H1 (cell line): Measurements from ENCODE around the gene TOP2B. TPM values are rescaled to one million over a fixed set of nuclear protein-coding genes. Genes with fewer than 3 reads are reported as not detected.

ENCODE experiments used
- CTCF ChIA-PET: fragments of 300-600 bp; sonication (Branson Sonifier 250); formaldehyde crosslinking; loops from one replicate; lab custom pipeline; 2021; ENCODE audit not compliant: partially characterized antibody; lab: Charles Lee
- POLR2A ChIA-PET: fragments of 300-600 bp; sonication (Branson Sonifier 250); formaldehyde crosslinking; loops from one replicate; lab custom pipeline; 2021; ENCODE audit warnings: inconsistent platforms; ENCODE audit not compliant: partially characterized antibody; lab: Charles Lee
- DNase-seq, 2 experiments: peaks; one replicate each; pipeline versions ENCODE4 v3.0.0 to v3.0.0-alpha.2; 2010 to 2022; ENCODE audit warnings: low spot score in 2 of 2, low read depth in 1 of 2, mixed read lengths in 1 of 2
- FAIRE-seq: peaks from 2 replicates; lab custom pipeline; 2011; peaks lifted over from hg19 to GRCh38; lab: Jason Lieb, UNC
- H2AFZ ChIP-seq: 2 replicates; pipeline ENCODE4 v1.8.1; 2012; ENCODE audit warnings: low read length, inconsistent platforms
- H2AK5ac ChIP-seq: 2 replicates; pipeline ENCODE4 v1.6.1; 2013; ENCODE audit warnings: low read depth, low read length
- H2BK120ac ChIP-seq: replicated peaks from 2 replicates; pipeline ENCODE3; 2013; ENCODE audit warnings: low read depth, low read length, inconsistent platforms
- H2BK12ac ChIP-seq: 2 replicates; pipeline ENCODE4 v1.6.1; 2013; ENCODE audit warnings: low read depth, low read length
- H2BK15ac ChIP-seq: 2 replicates; pipeline ENCODE4 v1.6.1; 2013; ENCODE audit warnings: low read length
- H2BK20ac ChIP-seq: 2 replicates; pipeline ENCODE4 v1.6.1; 2013; ENCODE audit warnings: low read length
- H2BK5ac ChIP-seq: 2 replicates; pipeline ENCODE4 v1.6.1; 2013; ENCODE audit warnings: low read depth, low read length
- H3K14ac ChIP-seq: 2 replicates; pipeline ENCODE4 v1.6.1; 2013; ENCODE audit warnings: inconsistent platforms; ENCODE audit not compliant: insufficient read length
- H3K18ac ChIP-seq: 2 replicates; pipeline ENCODE4 v1.6.1; 2013; ENCODE audit warnings: low read length; ENCODE audit errors: extremely low read depth
- H3K23ac ChIP-seq: 2 replicates; pipeline ENCODE4 v1.6.1; 2013; ENCODE audit warnings: inconsistent platforms; ENCODE audit not compliant: insufficient read length
- H3K23me2 ChIP-seq: 2 replicates; pipeline ENCODE4 v1.6.1; 2013; ENCODE audit warnings: low read depth, low read length
- H3K27ac ChIP-seq: 2 replicates; pipeline ENCODE4 v1.6.1; 2011; ENCODE audit warnings: low read depth, low read length, inconsistent platforms
- H3K27me3 ChIP-seq, 4 experiments: replicated peaks in 1 of 4; 1 replicate in 1 of 4; 2 replicates in 3 of 4; pipeline versions ENCODE4 v1.6.1 to v1.8.1; 2011 to 2013; ENCODE audit warnings: low read length in 3 of 4, mild to moderate bottlenecking in 3 of 4, inconsistent platforms in 2 of 4, mixed read lengths in 2 of 4, moderate library complexity in 1 of 4; ENCODE audit not compliant: control insufficient read depth in 3 of 4, insufficient read depth in 3 of 4; ENCODE audit errors: extremely low read depth in 1 of 4
- H3K36me3 ChIP-seq, 4 experiments: 2 replicates each; pipeline versions ENCODE4 v1.6.1 to v1.8.1; 2011 to 2013; ENCODE audit warnings: mild to moderate bottlenecking in 4 of 4, low read length in 3 of 4, moderate library complexity in 2 of 4, control low read depth in 1 of 4, inconsistent platforms in 1 of 4; ENCODE audit not compliant: insufficient read depth in 4 of 4, control insufficient read depth in 2 of 4
- H3K4ac ChIP-seq: replicated peaks from 2 replicates; pipeline ENCODE3; 2013; ENCODE audit warnings: low read length, low read depth, mixed read lengths, inconsistent platforms; ENCODE audit not compliant: insufficient read length
- H3K4me1 ChIP-seq, 4 experiments: replicated peaks in 1 of 4; 1 replicate in 1 of 4; 2 replicates in 3 of 4; pipeline versions ENCODE4 v1.6.1 to v1.8.1; 2011 to 2013; ENCODE audit warnings: low read length in 3 of 4, inconsistent platforms in 2 of 4, mixed read lengths in 1 of 4; ENCODE audit not compliant: insufficient read depth in 4 of 4, control insufficient read depth in 3 of 4
- H3K4me2 ChIP-seq, 2 experiments: 2 replicates each; pipeline versions ENCODE4 v1.6.1 to v1.8.1; 2011 to 2013; ENCODE audit warnings: low read depth in 2 of 2, low read length in 2 of 2, control low read depth in 1 of 2, inconsistent platforms in 1 of 2, mild to moderate bottlenecking in 1 of 2; ENCODE audit not compliant: insufficient read depth in 1 of 2
- H3K4me3 ChIP-seq, 4 experiments: fragments of 200-600, 300-600 bp in 1 of 4; sonication (generic), shearing (Covaris generic), sonication (Bioruptor Twin) in 1 of 4; 2 replicates each; pipeline versions ENCODE4 v1.5.1 to v1.8.1; 2011 to 2016; ENCODE audit warnings: low read length in 4 of 4, low read depth in 3 of 4, control low read depth in 2 of 4, inconsistent platforms in 2 of 4, mild to moderate bottlenecking in 2 of 4, mixed read lengths in 1 of 4, moderate library complexity in 1 of 4; ENCODE audit not compliant: insufficient read depth in 2 of 4; ENCODE audit errors: extremely low read depth in 1 of 4
- H3K56ac ChIP-seq: replicated peaks from 2 replicates; pipeline ENCODE3; 2013; ENCODE audit warnings: low read depth, mild to moderate bottlenecking, mixed read lengths, low read length, inconsistent platforms; ENCODE audit not compliant: insufficient read length
- H3K79me1 ChIP-seq: 2 replicates; pipeline ENCODE4 v1.6.1; 2013; ENCODE audit warnings: low read depth, low read length, control low read depth
- H3K79me2 ChIP-seq, 2 experiments: 2 replicates each; pipeline versions ENCODE4 v1.6.1 to v1.8.1; 2012 to 2013; ENCODE audit warnings: low read length in 2 of 2, mild to moderate bottlenecking in 2 of 2, inconsistent platforms in 1 of 2; ENCODE audit not compliant: insufficient read depth in 2 of 2, control insufficient read depth in 1 of 2
- H3K9ac ChIP-seq, 4 experiments: replicated peaks in 1 of 4; 1 replicate in 1 of 4; 2 replicates in 3 of 4; pipeline versions ENCODE4 v1.6.1 to v1.8.1; 2011 to 2013; ENCODE audit warnings: low read depth in 3 of 4, low read length in 3 of 4, control low read depth in 2 of 4, mild to moderate bottlenecking in 2 of 4, moderate library complexity in 2 of 4, inconsistent platforms in 1 of 4; ENCODE audit errors: extremely low read depth in 1 of 4
- H3K9me3 ChIP-seq, 2 experiments: 2 replicates each; pipeline versions ENCODE4 v1.6.1 to v1.8.1; 2012 to 2013; ENCODE audit warnings: mild to moderate bottlenecking in 2 of 2, moderate library complexity in 2 of 2, control low read depth in 1 of 2, inconsistent platforms in 1 of 2, low read depth in 1 of 2, low read length in 1 of 2, mixed read lengths in 1 of 2; ENCODE audit not compliant: insufficient read depth in 2 of 2
- H4K20me1 ChIP-seq, 2 experiments: replicated peaks in 1 of 2; 2 replicates each; pipeline versions ENCODE3 to v1.8.1; 2011 to 2013; ENCODE audit warnings: inconsistent platforms in 2 of 2, low read length in 2 of 2, mild to moderate bottlenecking in 1 of 2; ENCODE audit not compliant: insufficient read depth in 2 of 2, control insufficient read depth in 1 of 2
- H4K5ac ChIP-seq: 2 replicates; pipeline ENCODE4 v1.6.1; 2013; ENCODE audit warnings: low read length, low read depth, mixed read lengths, inconsistent platforms; ENCODE audit not compliant: insufficient read length
- H4K8ac ChIP-seq: 2 replicates; pipeline ENCODE4 v1.8.0; 2013; ENCODE audit warnings: mild to moderate bottlenecking, moderate library complexity, low read length, inconsistent platforms; ENCODE audit not compliant: insufficient read depth; ENCODE audit errors: extremely low read depth
- H4K91ac ChIP-seq: replicated peaks from 2 replicates; pipeline ENCODE3; 2013; ENCODE audit warnings: low read length, mixed read lengths, inconsistent platforms; ENCODE audit not compliant: insufficient read length
- ASH2L ChIP-seq: fragments of 200-600, 300-600 bp; sonication (generic); IDR thresholded peaks from one replicate; pipeline ENCODE4 v1.7.1; 2017; ENCODE audit warnings: low read length
- BACH1 ChIP-seq: IDR thresholded peaks from 2 replicates; pipeline ENCODE4 v1.6.1; 2012; ENCODE audit warnings: low read length, improper control_type of control experiment
- CBX8 ChIP-seq: fragments of 300-800, 300-1000 bp; sonication (generic); IDR thresholded peaks from 2 replicates; pipeline ENCODE4 v1.7.1; 2016; ENCODE audit warnings: low read depth, low read length, borderline replicate concordance
- CEBPB ChIP-seq: IDR thresholded peaks from 2 replicates; pipeline ENCODE4 v1.6.1; 2012; ENCODE audit warnings: low read depth, low read length
- EZH2 ChIP-seq: fragments of 200-600 bp; sonication (generic); IDR thresholded peaks from 2 replicates; pipeline ENCODE4 v1.7.1; 2012; ENCODE audit warnings: low read depth, mild to moderate bottlenecking, moderate library complexity, low read length, inconsistent platforms; ENCODE audit not compliant: severe bottlenecking
- KDM4A ChIP-seq: IDR thresholded peaks from one replicate; pipeline ENCODE4 v1.7.1; 2012; ENCODE audit warnings: low read depth, mild to moderate bottlenecking, moderate library complexity, low read length, inconsistent platforms; ENCODE audit not compliant: severe bottlenecking
- NRF1 ChIP-seq: IDR thresholded peaks from 2 replicates; pipeline ENCODE4 v1.6.1; 2011; ENCODE audit warnings: mild to moderate bottlenecking, low read depth, low read length, improper control_type of control experiment
- PHF8 ChIP-seq: fragments of 200-600 bp; sonication (generic); conservative IDR thresholded peaks from 2 replicates; pipeline ENCODE4 v1.7.1; 2012; ENCODE audit warnings: low read depth, mild to moderate bottlenecking, inconsistent platforms, low read length, moderate library complexity
- POLR2AphosphoS5 ChIP-seq: IDR thresholded peaks from 2 replicates; pipeline ENCODE4 v1.6.1; 2011; ENCODE audit warnings: low read depth, low read length
- RFX5 ChIP-seq: IDR thresholded peaks from 2 replicates; pipeline ENCODE4 v1.6.1; 2011; ENCODE audit warnings: low read depth, low read length, improper control_type of control experiment, borderline replicate concordance
- RNF2 ChIP-seq: fragments of 200-900, 300-1000 bp; sonication (generic); IDR thresholded peaks from 2 replicates; pipeline ENCODE4 v1.7.1; 2016; ENCODE audit warnings: borderline replicate concordance, low read depth, mild to moderate bottlenecking, antibody characterized with exemption, low read length; ENCODE audit not compliant: poor library complexity, severe bottlenecking; ENCODE audit errors: missing control alignments
- SRF ChIP-seq: IDR thresholded peaks from 2 replicates; pipeline ENCODE4 v1.6.1; 2011; ENCODE audit warnings: mild to moderate bottlenecking, low read depth, low read length, moderate library complexity
- TEAD4 ChIP-seq: IDR thresholded peaks from 2 replicates; pipeline ENCODE4 v1.6.1; 2012; ENCODE audit warnings: low read depth, low read length, inconsistent platforms, mixed read lengths
- WGBS, 2 experiments: shearing (Covaris generic) in 1 of 2; methylation state at CpG; one replicate each; pipeline versions ENCODE4 v1.1.6 to v1.1.7; 2013 to 2015; ENCODE audit warnings: low lambda C conversion rate in 2 of 2, mixed read lengths in 2 of 2, inconsistent platforms in 1 of 2, low coverage in 1 of 2, missing lambda C conversion rate in 1 of 2; ENCODE audit not compliant: insufficient replicate concordance in 2 of 2, insufficient coverage in 1 of 2, insufficient read length in 1 of 2; ENCODE audit errors: extremely low coverage in 1 of 2, missing lambda C conversion rate in 1 of 2; 5-methylcytosine and 5-hydroxymethylcytosine counted together
- polyA plus RNA-seq, 7 experiments: library from polyadenylated mRNA; depleted of rRNA in 3 of 7; stranded (reverse) in 5 of 7; unstranded in 2 of 7; fragments of >200 nt in 5 of 7; fragments of 200-250 nt in 2 of 7; gene quantifications; 1 replicate in 5 of 7; 2 replicates in 1 of 7; 4 replicates in 1 of 7; pipeline versions ENCODE4 v1.2.1 to v1.2.3, GENCODE V29; 2011 to 2013; ENCODE audit warnings: missing spikeins in 2 of 7, mixed read lengths in 2 of 7
- total RNA-seq: library from RNA; stranded (reverse); fragmentation: NEBNext Ultra II Directional; extraction: Animal tissue kit (Norgen Biotek cat#: 25700); gene quantifications from 2 replicates; pipeline ENCODE4 v1.2.1, GENCODE V29; 2021

Gene TOP2B
- total and polyA plus RNA-seq, 2 of the 8 experiments (the other 6 are each of a cell fraction or from before 2014, with no cell fraction given) = 34.9 to 206 TPM

- no peak overlapping the region for H4K5ac ChIP-seq
- no peak overlapping the region for H3K4ac ChIP-seq
- no peaks in the 10 kb centered on the region for H3K9me3 ChIP-seq
- no peaks in the 10 kb centered on the region for H3K27me3 ChIP-seq
- H4K20me1 ChIP-seq = no peaks in the 10 kb centered on the region
- H3K27ac ChIP-seq = no peak overlapping the region
- 93% methylated on average over 2 of the region's 6 CpGs; no CpG with 5 or more reads in 1 of the 2 experiments for WGBS, 2 experiments
- no peak overlapping the region for H3K4me2 ChIP-seq
- no peak overlapping the region for H2BK20ac ChIP-seq
- H4K8ac ChIP-seq = no peak overlapping the region
- DNase-seq (no peak), FAIRE-seq (no peak)
- H3K36me3 ChIP-seq = no peaks in the 10 kb centered on the region
- no peaks in the 10 kb centered on the region for H3K23me2 ChIP-seq
- no peak overlapping the region for H2AFZ ChIP-seq
- ChIA-PET POLR2A (no interaction called here), CTCF (interaction anchor here (1.0 to 1.1 kb wide), 2 partner anchors 13 to 14 kb away, joined by 3 read pairs; no protein-coding TSS in a partner anchor)
- H3K79me2 ChIP-seq = no peaks in the 10 kb centered on the region
- no peak overlapping the region for H3K23ac ChIP-seq
- no peak overlapping the region for H3K18ac ChIP-seq
- H3K4me3 ChIP-seq = no peak overlapping the region
- H2BK15ac ChIP-seq = no peak overlapping the region
- no peak overlapping the region for H2BK5ac ChIP-seq
- H3K56ac ChIP-seq = no peak overlapping the region
- H2BK12ac ChIP-seq = no peak overlapping the region
- no peak overlapping the region for H3K14ac ChIP-seq
- no peak overlapping the region for H2BK120ac ChIP-seq
- no peak overlapping the region for H2AK5ac ChIP-seq
- no peak overlapping the region for H4K91ac ChIP-seq
- no peak overlapping the region for H3K9ac ChIP-seq
- no peaks in the 10 kb centered on the region for H3K4me1 ChIP-seq
- no peaks in the 10 kb centered on the region for H3K79me1 ChIP-seq
- TF ChIP-seq EZH2 (no peak), BACH1 (no peak), RNF2 (no peak), RFX5 (no peak), ASH2L (no peak), PHF8 (no peak), NRF1 (no peak), KDM4A (no peak), POLR2AphosphoS5 (no peak), TEAD4 (no peak), CBX8 (no peak), SRF (no peak), CEBPB (no peak)
Measured at GRCh38 chr3:25679642-25680302, 15.1 kb upstream of the TOP2B start.
